Measurements from ENCODE around the gene LMTK2. TPM values are rescaled to one million over a fixed set of nuclear protein-coding genes. Genes with fewer than 3 reads are reported as not detected.

Gene LMTK2
- total RNA-seq, 1 donor, result 11.2 TPM

DNA sequence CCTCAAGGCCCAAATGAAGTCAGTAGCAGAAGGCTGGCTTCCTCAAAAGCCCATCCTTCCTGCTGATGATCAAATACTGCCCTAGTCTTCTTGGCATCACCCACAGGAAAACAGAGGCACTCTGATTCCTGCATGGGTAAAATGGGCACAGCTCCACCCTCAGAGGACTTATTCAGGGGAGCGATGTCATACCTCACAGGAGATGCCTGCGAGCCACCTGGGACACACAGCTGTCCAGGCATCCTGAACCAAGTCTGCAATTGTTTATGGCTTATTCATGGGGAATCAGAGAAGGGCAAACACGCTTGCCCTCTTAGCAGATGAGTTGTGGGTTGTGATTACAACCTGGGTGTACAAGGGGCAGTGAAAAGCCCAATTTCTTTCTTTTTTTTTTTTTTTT, 22.0 kb upstream of the LMTK2 start:
- TF ChIP-seq, protein P1, sequence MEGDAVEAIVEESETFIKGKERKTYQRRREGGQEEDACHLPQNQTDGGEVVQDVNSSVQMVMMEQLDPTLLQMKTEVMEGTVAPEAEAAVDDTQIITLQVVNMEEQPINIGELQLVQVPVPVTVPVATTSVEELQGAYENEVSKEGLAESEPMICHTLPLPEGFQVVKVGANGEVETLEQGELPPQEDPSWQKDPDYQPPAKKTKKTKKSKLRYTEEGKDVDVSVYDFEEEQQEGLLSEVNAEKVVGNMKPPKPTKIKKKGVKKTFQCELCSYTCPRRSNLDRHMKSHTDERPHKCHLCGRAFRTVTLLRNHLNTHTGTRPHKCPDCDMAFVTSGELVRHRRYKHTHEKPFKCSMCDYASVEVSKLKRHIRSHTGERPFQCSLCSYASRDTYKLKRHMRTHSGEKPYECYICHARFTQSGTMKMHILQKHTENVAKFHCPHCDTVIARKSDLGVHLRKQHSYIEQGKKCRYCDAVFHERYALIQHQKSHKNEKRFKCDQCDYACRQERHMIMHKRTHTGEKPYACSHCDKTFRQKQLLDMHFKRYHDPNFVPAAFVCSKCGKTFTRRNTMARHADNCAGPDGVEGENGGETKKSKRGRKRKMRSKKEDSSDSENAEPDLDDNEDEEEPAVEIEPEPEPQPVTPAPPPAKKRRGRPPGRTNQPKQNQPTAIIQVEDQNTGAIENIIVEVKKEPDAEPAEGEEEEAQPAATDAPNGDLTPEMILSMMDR (IDR thresholded peaks at IDR 0.05; ENCODE audit: insufficient read depth, low read depth, low read length), result no peak
- no peak overlapping the region for H3K4me3 ChIP-seq (ENCODE audit: low read depth, low read length)
- no peak for DNase-seq (ENCODE audit: low read depth)

DNA sequence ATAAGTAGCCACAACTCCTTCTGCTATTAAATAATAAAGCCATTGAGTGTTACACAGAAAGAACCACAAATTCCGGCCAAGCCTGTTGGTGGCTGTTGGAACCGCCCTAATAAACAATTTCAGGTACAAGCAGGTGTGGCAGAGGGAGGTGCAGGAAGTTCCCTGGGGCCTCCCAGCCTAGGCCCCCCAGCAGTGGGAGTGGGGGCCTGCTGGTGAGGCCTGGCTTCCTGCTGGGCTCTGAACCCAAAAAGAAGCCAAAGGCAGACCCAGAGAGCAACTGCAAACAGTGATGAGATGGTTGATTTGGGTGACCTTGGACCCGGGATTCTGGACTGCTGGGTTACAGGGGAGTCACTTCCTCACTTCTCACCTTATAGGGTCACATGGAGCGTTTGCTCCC, 21.0 kb upstream of the LMTK2 start:
- H3K4me3 ChIP-seq (ENCODE audit: low read depth, low read length), result no peak overlapping the region
- DNase-seq (ENCODE audit: low read depth), result no peak
- TF ChIP-seq, protein P1 (IDR thresholded peaks at IDR 0.05; ENCODE audit: insufficient read depth, low read depth, low read length), result no peak

DNA sequence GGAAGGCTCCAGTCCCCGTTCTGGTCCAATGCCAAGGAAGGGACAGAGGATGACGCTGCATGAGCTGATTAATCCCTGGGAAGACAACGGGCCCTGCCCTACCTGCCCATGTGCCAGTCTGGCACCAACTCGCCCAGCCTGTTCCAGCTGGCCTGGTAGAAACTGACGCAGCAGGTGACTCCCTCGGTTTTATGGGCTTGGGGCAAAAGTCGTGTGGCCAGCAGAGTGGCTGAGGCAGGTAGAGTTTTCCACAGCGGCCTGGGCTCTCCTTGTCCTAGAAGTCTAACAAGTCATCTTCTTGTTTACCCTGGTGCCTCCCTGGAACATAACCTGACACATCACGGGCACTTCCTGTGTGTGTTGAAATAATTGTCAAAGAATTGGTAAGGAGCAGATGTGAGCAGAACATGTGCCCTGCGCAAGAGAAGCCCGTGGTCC, 20.4 kb upstream of the LMTK2 start:
- no peak overlapping the region for H3K4me3 ChIP-seq (ENCODE audit: low read depth, low read length)
- TF ChIP-seq, protein P1 (IDR thresholded peaks at IDR 0.05; ENCODE audit: insufficient read depth, low read depth, low read length), result no peak
- no peak for DNase-seq (ENCODE audit: low read depth)

DNA sequence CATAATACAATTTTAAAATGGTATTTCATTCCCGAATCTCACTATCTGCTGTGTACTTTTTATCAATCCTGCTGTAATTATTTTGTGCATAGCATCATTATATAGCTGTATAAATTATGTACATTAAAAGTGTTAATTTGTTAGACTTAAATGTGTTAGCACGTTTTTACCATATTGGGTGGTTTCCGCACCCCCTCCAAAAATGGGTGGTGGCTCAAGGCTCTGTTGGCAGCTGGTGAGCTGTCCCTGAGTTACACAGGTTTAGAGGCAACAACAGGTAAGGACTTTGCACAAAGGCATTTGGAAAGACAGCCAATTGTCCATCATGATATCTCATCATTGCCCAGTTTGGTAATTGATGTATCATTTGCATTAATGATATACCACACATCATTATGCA, 18.6 kb upstream of the LMTK2 start:
- TF ChIP-seq, protein P1 (IDR thresholded peaks at IDR 0.05; ENCODE audit: insufficient read depth, low read depth, low read length), result no peak
- no peak overlapping the region for H3K4me3 ChIP-seq (ENCODE audit: low read depth, low read length)
- DNase-seq (ENCODE audit: low read depth), result no peak

DNA sequence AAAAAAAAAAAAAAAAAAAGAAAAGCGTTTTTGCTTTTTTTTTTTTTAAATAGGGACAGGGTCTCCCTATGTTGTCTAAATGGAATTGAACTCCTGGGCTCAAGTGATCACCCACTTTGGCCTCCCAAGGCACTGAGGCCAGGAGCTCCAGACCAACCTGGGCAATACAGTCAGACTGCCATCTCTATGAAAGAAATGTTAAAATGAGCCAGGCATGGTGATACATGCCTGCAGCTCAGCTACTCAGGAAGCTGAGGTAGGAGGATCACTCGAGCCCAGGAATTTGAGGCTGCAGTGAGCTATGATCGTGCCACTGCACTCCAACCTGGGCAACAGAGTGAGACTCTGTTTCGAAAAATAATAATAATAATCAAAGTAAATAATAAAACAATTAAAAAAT, 16.5 kb upstream of the LMTK2 start:
- H3K4me3 ChIP-seq (ENCODE audit: low read depth, low read length), result no peak overlapping the region
- TF ChIP-seq, protein P1 (IDR thresholded peaks at IDR 0.05; ENCODE audit: insufficient read depth, low read depth, low read length), result no peak
- DNase-seq (ENCODE audit: low read depth), result no peak

DNA sequence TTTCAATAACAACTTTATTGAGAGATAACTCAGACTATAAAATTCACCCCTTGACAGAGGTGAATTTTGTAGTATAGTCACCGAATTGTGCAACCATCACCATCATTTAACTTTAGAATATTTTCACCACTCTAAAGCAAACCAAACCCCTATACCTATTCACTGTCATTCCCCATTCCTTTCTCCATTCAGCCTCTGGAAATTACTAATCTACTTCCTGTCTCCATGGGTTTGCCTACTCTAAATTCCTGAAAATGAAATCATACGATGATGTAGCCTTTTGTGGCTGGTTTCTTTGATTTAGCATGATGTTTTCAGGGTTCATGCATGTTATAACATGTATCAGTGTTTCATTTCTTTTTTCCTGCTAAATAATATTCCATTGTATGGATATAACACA, 15.6 kb upstream of the LMTK2 start:
- DNase-seq (ENCODE audit: low read depth), result no peak
- H3K4me3 ChIP-seq (ENCODE audit: low read depth, low read length), result no peak overlapping the region
- TF ChIP-seq, protein P1 (IDR thresholded peaks at IDR 0.05; ENCODE audit: insufficient read depth, low read depth, low read length), result no peak

DNA sequence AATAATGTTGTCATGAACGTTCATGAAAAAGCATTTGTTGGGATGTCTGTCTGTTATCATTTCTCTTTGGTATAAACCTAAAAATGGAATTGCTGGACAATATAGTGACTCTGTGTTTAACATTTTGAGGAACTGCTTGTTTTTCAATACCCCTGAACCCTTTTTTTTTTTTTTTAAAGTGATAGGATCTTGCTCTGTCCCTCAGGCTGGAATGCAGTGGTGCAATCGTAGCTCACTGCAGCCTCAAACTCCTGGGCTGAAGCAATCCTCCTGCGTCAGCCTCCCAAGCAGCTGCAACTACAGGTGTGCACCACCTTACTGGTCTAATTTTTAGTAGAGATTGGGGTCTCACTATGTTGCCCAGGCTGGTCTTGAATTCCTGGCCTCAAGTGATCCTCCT, 15.1 kb upstream of the LMTK2 start:
- no peak overlapping the region for H3K4me3 ChIP-seq (ENCODE audit: low read depth, low read length)
- DNase-seq (ENCODE audit: low read depth), result no peak
- TF ChIP-seq, protein P1 (IDR thresholded peaks at IDR 0.05; ENCODE audit: insufficient read depth, low read depth, low read length), result no peak
